Duodenal mucosa (tissue), 2 donors: ENCODE measurements around the gene PTOV1.

Source experiments
- H3K27ac ChIP-seq: one replicate; pipeline ENCODE4 v1.7.0; 2013; ENCODE audit warnings: low read depth, low read length
- H3K27me3 ChIP-seq, 2 donors: one replicate each; pipeline ENCODE4 v1.7.0; 2013; ENCODE audit warnings: low read length in 2 of 2, control low read depth in 1 of 2; ENCODE audit not compliant: insufficient read depth in 2 of 2, control insufficient read depth in 1 of 2
- H3K36me3 ChIP-seq, 2 donors: one replicate each; pipeline ENCODE4 v1.7.0; 2013; ENCODE audit warnings: low read length in 2 of 2, control low read depth in 1 of 2; ENCODE audit not compliant: insufficient read depth in 2 of 2, control insufficient read depth in 1 of 2
- H3K4me1 ChIP-seq, 2 donors: one replicate each; pipeline ENCODE4 v1.7.0; 2013; ENCODE audit warnings: low read length in 2 of 2, control low read depth in 1 of 2; ENCODE audit not compliant: insufficient read depth in 2 of 2, control insufficient read depth in 1 of 2
- H3K4me3 ChIP-seq, 2 donors: one replicate each; pipeline ENCODE4 v1.7.0; 2013; ENCODE audit warnings: low read length in 2 of 2, low read depth in 1 of 2
- H3K9ac ChIP-seq, 2 donors: one replicate each; pipeline ENCODE4 v1.7.0; 2013; ENCODE audit warnings: low read length in 2 of 2, low read depth in 1 of 2
- H3K9me3 ChIP-seq, 2 donors: one replicate each; pipeline ENCODE4 v1.7.0; 2013; ENCODE audit warnings: low read length in 2 of 2, control low read depth in 1 of 2; ENCODE audit not compliant: control insufficient read depth in 1 of 2

The PTOV1 gene

DNA sequence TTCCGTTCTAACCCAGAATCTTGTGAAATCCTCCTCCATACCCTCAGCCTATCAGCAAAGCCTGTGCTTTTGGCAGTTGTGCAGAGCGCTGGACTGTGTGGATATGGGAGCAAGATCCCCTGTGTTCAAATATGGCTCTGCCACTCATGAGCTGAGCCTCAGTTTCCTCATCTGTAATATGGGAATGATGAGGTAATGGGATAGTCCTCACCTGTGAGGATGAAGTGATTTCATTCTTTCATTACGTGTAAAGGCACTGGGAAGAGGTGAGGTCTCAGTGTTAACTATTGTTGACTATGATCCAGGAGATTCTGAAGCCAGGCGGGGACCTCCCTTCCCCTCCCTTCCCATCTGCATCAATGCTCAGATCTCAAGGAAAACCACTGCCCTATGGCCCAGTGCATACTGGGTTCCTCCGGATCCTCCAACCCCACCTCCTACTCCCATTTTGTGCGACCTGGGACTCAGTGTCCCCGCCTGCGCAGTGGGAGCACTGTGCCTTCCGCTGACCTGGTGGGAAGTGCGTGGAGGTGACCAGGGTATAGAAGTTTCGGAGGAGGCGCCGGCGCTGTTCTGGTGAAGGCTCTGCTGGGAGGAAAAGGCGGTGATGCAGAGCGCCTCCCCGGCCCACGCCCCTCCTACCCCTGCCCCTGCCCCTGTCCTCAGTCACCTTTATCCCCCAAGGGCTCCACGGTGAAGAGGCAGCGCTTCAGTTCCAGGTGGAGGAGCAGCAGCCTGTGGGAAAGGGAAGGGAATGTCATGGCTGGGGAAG is 42.9 kb upstream of the PTOV1 start:
- Histone ChIP-seq H3K4me3 (peak overlapping the region; percentile 61 to 82), H3K27ac (no peak overlapping the region), H3K27me3 (no peaks in the 10 kb centered on the region), H3K9me3 (no peaks in the 10 kb centered on the region), H3K36me3 (peaks cover 6 to 16% of the 10 kb centered on the region in 2 donors), H3K9ac (no peak overlapping the region), H3K4me1 (peaks cover 13 to 14% of the 10 kb centered on the region in 2 donors)

DNA sequence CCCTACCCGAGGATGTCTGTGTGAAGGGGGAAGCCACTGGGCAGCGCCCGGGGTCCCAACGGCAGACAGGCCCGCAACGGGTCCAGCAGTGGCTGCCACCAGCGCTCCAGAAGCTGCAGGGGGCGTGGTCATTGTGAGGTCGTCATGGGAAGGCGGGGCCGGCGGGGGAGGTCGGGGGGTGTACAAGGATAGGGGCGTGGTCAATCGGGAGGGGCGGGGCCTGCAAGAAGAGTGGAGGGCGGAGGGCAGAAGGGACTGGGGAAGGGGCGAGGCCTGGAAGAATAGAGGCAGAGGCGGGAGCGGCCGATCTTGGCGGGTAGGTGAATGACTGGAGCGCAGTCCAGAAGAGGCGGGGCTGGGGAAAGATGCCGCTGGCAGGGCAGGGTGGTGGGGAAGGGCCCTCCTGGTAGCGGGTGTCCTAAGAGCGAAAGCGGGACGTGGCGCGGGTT is 42.2 kb upstream of the PTOV1 start:
- Histone ChIP-seq H3K27ac (peak overlapping the region; percentile 61), H3K9me3 (no peaks in the 10 kb centered on the region), H3K4me3 (peak overlapping the region; percentile 61 to 82), H3K4me1 (peaks cover 13 to 15% of the 10 kb centered on the region in 2 donors), H3K36me3 (peaks cover 0 to 10% of the 10 kb centered on the region in 2 donors), H3K9ac (peak overlapping the region; percentile 45 to 63), H3K27me3 (no peaks in the 10 kb centered on the region)

DNA sequence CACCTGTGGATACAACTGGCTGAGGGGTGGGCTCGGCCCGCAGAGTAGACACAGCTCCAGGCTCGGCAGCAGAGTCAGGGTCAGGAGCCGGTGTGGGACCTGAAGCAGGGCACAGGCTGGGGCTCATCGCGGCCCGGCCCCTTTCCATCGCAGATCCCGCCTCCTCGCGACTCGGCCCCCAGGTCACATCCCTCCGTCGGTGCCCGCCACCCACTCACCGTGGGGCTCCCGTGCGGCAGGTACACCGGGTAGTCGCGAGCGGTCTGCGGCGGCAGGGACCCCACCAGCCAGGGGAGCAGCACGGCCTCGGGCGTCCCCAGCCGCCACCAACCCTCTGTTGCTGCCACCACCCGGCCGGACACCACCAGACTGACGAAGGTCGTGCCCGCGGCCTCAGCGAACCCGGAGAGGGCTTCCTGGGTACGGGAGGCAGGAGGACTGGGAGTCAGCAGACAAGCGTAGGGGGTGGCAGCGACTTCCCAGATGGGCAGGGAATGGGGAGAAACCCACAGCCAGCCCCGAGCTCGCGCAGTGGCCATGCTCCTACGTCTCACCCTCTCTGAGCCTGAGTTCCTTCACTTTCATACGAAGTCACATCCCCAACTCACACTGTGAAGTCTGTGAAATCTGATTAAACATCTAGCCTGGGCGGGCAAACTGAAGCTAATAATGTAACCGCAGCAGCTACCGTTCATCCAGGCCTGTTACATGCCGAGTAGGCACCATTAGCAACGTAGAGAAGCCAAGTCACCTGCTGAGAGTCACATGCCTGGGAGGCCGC is 41.6 kb upstream of the PTOV1 start:
- peak overlapping the region; percentile 61 to 82 for H3K4me3 ChIP-seq
- peak overlapping the region; percentile 45 to 63 for H3K9ac ChIP-seq
- H3K27me3 ChIP-seq, result no peaks in the 10 kb centered on the region
- peaks cover 13 to 17% of the 10 kb centered on the region in 2 donors for H3K4me1 ChIP-seq
- no peaks in the 10 kb centered on the region for H3K9me3 ChIP-seq
- H3K36me3 ChIP-seq, result peaks cover 0 to 10% of the 10 kb centered on the region in 2 donors
- H3K27ac ChIP-seq, result peak overlapping the region; percentile 61

DNA sequence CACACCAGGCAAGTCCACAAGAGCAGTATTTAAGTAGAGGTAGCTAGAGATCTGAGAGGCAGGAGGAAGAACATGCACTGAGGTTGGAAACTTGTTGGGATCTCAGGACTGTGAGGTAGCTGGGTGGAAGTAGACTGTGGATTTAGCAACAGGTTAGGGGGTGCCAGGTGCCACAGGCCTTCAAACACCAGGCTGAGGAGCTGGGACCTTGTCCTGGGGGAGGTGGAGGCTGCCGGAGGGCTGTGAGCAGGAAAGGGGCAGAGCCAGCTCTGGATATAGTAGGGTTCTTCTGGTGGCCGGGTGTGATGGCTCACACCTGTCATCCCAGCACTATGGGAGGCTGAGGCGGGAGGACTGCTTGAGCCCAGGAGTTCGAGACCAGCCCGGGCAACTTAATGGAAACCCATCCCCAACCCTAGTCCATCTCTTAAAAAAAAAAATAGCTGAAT is 41.0 kb upstream of the PTOV1 start:
- H3K9ac ChIP-seq, result peak overlapping the region; percentile 45 to 63
- H3K27me3 ChIP-seq, result no peaks in the 10 kb centered on the region
- peaks cover 0 to 10% of the 10 kb centered on the region in 2 donors for H3K36me3 ChIP-seq
- H3K4me1 ChIP-seq, result peaks cover 13 to 17% of the 10 kb centered on the region in 2 donors
- no peak overlapping the region for H3K27ac ChIP-seq
- H3K4me3 ChIP-seq, result peak overlapping the region; percentile 61 to 82
- H3K9me3 ChIP-seq, result no peaks in the 10 kb centered on the region

DNA sequence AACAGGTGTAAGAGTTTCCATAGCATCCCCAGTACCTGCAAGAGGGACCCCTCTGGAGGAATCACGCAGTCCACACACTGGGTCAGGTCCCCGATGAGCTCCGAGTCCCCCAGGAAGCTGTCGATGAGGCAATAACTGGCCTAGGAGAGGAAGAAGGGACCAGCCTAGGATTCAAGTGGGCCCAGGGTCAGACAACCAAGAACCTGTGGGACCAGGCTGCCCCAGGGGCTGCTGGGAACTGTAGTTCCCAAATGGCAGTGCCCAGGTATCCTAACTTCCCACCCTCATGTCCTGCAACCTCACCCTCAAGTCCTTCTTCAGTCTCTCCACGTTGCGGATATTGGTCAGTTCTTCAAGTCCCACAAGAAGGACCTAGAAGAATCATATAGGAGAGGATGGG is 39.6 kb upstream of the PTOV1 start:
- H3K27ac ChIP-seq, result no peak overlapping the region
- peaks cover 13 to 17% of the 10 kb centered on the region in 2 donors for H3K4me1 ChIP-seq
- H3K36me3 ChIP-seq, result peaks cover 0 to 3% of the 10 kb centered on the region in 2 donors
- H3K9ac ChIP-seq, result no peak overlapping the region
- no peaks in the 10 kb centered on the region for H3K9me3 ChIP-seq
- no peak overlapping the region for H3K4me3 ChIP-seq
- H3K27me3 ChIP-seq, result no peaks in the 10 kb centered on the region

DNA sequence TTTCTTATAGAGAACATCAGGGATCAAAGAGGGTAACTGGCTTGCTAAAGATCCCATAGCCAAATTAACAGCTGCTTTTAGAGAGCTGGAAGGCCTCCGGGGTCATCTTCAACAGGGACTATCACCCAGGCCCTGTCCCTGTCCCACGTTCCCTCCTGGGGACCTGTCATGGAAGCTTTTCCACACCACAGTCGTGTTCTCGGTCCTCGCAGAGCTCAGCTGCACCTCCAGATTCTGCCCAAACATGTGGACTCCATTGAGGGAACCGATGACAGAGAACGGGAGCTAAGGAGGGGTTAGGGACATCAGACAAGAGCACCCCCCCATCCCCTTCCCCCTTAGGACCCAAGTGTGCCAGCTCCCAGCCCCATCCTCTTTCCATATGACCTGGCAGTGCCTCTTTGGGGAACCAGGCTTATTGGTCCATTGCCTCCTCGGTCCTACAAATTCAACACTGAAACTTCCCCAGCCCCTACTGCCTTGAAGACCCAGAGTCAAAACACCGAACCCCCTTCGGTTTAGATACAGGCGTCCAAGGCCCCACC is 38.4 kb upstream of the PTOV1 start:
- Histone ChIP-seq H3K9ac (peak overlapping the region; percentile 79 to 87), H3K9me3 (no peaks in the 10 kb centered on the region), H3K4me3 (peak overlapping the region; percentile 91 to 100), H3K4me1 (peaks cover 13 to 17% of the 10 kb centered on the region in 2 donors), H3K36me3 (no peaks in the 10 kb centered on the region), H3K27me3 (no peaks in the 10 kb centered on the region), H3K27ac (peak overlapping the region; percentile 94)

DNA sequence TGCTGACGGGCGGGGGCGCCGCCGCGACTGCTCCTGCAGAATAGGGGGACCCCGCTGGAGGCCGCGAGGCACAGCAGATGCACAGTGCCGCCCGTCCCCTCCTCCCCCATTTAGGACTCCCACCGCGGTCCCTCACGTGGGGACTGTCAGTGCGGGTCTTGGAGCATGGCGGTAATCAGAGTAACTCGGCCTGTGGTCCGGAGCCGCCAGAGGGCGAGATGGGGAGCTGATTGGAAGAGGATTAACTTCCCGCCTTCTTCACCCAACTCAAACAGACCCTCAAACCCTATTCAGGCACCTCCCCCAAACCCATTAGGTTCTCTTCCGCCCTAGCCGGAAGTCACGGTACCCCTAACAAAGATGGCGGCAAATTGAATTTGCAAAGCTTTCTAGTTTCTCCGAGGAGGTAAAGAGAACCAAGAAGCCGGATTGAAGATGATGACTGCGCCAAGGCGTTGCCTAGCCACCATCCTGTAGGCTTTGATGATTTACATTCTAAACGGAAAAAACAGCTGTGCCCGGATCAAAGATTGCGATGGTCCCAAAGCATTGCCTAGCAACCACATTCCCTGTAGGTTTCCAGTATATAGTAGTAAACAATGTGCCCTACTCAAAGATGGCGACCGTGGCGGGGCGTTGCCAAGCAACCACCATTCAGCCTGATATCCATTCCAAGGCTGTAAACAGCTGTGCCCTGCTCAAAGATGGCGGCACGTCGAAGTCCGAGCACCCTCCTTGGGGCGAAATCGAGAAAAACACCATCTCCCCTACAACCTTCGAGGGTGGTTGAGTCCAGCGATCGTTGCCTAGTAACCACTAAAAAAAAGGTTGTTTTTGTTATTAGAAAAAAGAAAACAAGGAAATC is 37.7 kb upstream of the PTOV1 start, which contains the start of gene FUZ:
TSS of gene FUZ (minus strand) at position 296 of the 865 bp plus-strand sequence. CDS start at position 110, 186 bp downstream.
- Histone ChIP-seq H3K27me3 (no peaks in the 10 kb centered on the region), H3K9me3 (no peaks in the 10 kb centered on the region), H3K4me3 (peak within 1 kb of the TSS; percentile 91 to 100), H3K4me1 (peaks cover 13 to 17% of the 10 kb centered on the region in 2 donors), H3K9ac (peak within 1 kb of the TSS; percentile 79 to 87), H3K27ac (peak within 1 kb of the TSS; percentile 94), H3K36me3 (no peaks in the 10 kb centered on the region)

DNA sequence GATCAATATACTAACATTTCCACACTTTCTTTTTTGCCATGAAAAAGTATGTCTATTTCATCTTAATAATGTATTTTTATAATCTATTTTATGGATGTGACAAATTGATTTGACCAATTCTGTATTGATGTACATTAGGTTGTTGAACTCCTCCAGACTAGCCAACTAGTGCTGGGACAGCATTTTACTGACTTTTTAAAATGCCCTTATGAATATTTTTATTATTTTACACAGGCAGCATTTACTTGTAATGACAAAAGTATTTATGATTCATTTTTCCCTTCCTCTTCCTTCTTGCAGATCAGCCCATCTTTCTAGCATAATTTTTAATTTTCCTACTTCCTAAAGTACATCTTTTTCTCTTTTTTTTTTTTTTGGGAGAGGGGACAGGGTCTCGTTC is 36.9 kb upstream of the PTOV1 start:
- H3K9ac ChIP-seq, result no peak overlapping the region
- no peaks in the 10 kb centered on the region for H3K36me3 ChIP-seq
- peak overlapping the region; percentile 10 for H3K27ac ChIP-seq
- peaks cover 15 to 21% of the 10 kb centered on the region in 2 donors for H3K4me1 ChIP-seq
- H3K27me3 ChIP-seq, result no peaks in the 10 kb centered on the region
- H3K9me3 ChIP-seq, result no peaks in the 10 kb centered on the region
- H3K4me3 ChIP-seq, result peak overlapping the region; percentile 91 to 100

DNA sequence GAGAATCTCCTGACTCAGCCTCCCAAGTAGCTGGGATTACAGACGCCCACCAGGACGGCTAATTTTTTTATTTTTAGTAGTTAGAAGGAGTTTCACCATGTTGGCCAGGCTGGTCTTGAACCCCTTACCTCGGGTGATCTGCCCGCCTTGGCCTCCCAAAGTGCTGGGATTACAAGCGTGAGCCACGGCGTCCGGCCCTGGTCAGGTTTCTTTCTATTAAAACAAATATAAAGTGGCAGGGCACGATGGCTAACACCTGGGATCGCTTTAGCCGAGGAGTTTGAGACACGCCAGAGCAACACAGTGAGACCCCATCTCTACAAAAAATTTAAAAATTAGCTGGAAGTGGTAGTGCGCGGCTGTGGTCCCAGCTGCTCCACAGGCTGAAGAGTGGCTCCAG is 34.4 kb upstream of the PTOV1 start:
- Histone ChIP-seq H3K9ac (no peak overlapping the region), H3K27me3 (no peaks in the 10 kb centered on the region), H3K9me3 (no peaks in the 10 kb centered on the region), H3K4me3 (peak overlapping the region in 1 of 2 donors; percentile 94), H3K36me3 (no peaks in the 10 kb centered on the region), H3K27ac (peak overlapping the region; percentile 38), H3K4me1 (peaks cover 14 to 19% of the 10 kb centered on the region in 2 donors)
